GM18867 (cell line): Measurements from ENCODE around the gene ALX4.

Source experiments
- ATAC-seq: cut with Tn5 transposase; IDR thresholded peaks from one replicate; pipeline ENCODE4 v1.9.1; 2021; ENCODE audit warnings: mild to moderate bottlenecking, moderate library complexity; ENCODE audit not compliant: unreplicated experiment

The ALX4 gene

GRCh38 chr11:44246726-44247125 lies 63.2 kb downstream of the ALX4 start:
- no peak for ATAC-seq

- ATAC-seq: no peak
These were observed 65.2 kb downstream of the ALX4 start for GRCh38 chr11:44244639-44245310.

GRCh38 chr11:44243595-44244343 lies 66.2 kb downstream of the ALX4 start:
- no peak for ATAC-seq

GRCh38 chr11:44243086-44243485 lies 66.9 kb downstream of the ALX4 start:
- no peak for ATAC-seq

GRCh38 chr11:44241851-44242250 lies 68.1 kb downstream of the ALX4 start:
- no peak for ATAC-seq

- ATAC-seq: no peak
These were observed 72.8 kb downstream of the ALX4 start for GRCh38 chr11:44237156-44237555.

GRCh38 chr11:44236296-44236695 lies 73.6 kb downstream of the ALX4 start:
- ATAC-seq: no peak

- no peak for ATAC-seq
These were observed 74.2 kb downstream of the ALX4 start for GRCh38 chr11:44235765-44236201.

- no peak for ATAC-seq
These were observed 80.3 kb downstream of the ALX4 start for GRCh38 chr11:44229624-44230023.

GRCh38 chr11:44229098-44229497 lies 80.8 kb downstream of the ALX4 start:
- ATAC-seq: no peak

GRCh38 chr11:44228379-44228778 lies 81.6 kb downstream of the ALX4 start:
- ATAC-seq: no peak

- no peak for ATAC-seq
These were observed 83.0 kb downstream of the ALX4 start for GRCh38 chr11:44226945-44227344.

GRCh38 chr11:44226490-44226889 lies 83.4 kb downstream of the ALX4 start:
- no peak for ATAC-seq

- no peak for ATAC-seq
These were observed 85.0 kb downstream of the ALX4 start for GRCh38 chr11:44224867-44225501.

GRCh38 chr11:44223238-44223637 lies 86.7 kb downstream of the ALX4 start:
- no peak for ATAC-seq

GRCh38 chr11:44221992-44222391 lies 87.9 kb downstream of the ALX4 start:
- ATAC-seq: no peak

- ATAC-seq: no peak
These were observed 88.5 kb downstream of the ALX4 start for GRCh38 chr11:44221456-44221855.

- ATAC-seq: no peak
These were observed 89.8 kb downstream of the ALX4 start for GRCh38 chr11:44219830-44220796.

- no peak for ATAC-seq
These were observed 92.5 kb downstream of the ALX4 start for GRCh38 chr11:44217432-44217831.

GRCh38 chr11:44213148-44213547 lies 96.8 kb downstream of the ALX4 start:
- no peak for ATAC-seq

- no peak for ATAC-seq
These were observed 97.8 kb downstream of the ALX4 start for GRCh38 chr11:44212128-44212527.
